Measurements from ENCODE around the gene OSBPL3.

DNA sequence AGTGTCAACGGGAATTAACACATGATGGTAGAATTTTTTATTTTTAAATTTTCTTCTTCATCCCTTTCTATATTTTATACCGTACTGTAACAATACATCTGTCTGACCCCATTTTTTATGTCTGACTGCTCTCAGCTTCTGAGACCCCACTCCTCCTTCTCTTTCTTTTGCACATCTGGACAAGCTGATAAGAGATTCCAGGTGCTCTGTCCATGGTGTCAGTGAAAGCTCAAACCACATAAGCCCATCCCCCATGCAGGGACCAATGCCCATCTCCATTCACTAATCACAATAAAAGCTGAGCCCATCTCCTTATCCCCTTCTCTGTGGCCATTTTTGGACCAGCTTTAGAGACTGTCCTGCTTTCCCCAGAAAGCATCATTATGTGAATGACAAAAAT, 231.5 kb downstream of the OSBPL3 start:
- TF ChIP-seq, protein P1, sequence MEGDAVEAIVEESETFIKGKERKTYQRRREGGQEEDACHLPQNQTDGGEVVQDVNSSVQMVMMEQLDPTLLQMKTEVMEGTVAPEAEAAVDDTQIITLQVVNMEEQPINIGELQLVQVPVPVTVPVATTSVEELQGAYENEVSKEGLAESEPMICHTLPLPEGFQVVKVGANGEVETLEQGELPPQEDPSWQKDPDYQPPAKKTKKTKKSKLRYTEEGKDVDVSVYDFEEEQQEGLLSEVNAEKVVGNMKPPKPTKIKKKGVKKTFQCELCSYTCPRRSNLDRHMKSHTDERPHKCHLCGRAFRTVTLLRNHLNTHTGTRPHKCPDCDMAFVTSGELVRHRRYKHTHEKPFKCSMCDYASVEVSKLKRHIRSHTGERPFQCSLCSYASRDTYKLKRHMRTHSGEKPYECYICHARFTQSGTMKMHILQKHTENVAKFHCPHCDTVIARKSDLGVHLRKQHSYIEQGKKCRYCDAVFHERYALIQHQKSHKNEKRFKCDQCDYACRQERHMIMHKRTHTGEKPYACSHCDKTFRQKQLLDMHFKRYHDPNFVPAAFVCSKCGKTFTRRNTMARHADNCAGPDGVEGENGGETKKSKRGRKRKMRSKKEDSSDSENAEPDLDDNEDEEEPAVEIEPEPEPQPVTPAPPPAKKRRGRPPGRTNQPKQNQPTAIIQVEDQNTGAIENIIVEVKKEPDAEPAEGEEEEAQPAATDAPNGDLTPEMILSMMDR (IDR thresholded peaks at IDR 0.05 in 4 of 5, conservative IDR thresholded peaks at IDR 0.05 in 1 of 5): no peak
- no peak for TF ChIP-seq POLR2A (IDR thresholded peaks at IDR 0.05)

All from gastrocnemius medialis (tissue), 4 donors.